ENCODE results near the gene PTCH2. TPM values are rescaled to one million over a fixed set of nuclear protein-coding genes. Genes with fewer than 3 reads are reported as not detected.
"Not testable (repeated sequence)": the region's sequence is repeated elsewhere in the genome, so short reads cannot be mapped to it uniquely, and the experiment has no call there.

The PTCH2 gene
- total RNA-seq, 1 donor from 2014 or later, result not detected

- DNase-seq (ENCODE audit: low read depth), result peak; percentile 95
- peak overlapping the region; percentile 49 for H3K4me3 ChIP-seq (ENCODE audit: low read depth, low read length)
- TF ChIP-seq, protein P1, sequence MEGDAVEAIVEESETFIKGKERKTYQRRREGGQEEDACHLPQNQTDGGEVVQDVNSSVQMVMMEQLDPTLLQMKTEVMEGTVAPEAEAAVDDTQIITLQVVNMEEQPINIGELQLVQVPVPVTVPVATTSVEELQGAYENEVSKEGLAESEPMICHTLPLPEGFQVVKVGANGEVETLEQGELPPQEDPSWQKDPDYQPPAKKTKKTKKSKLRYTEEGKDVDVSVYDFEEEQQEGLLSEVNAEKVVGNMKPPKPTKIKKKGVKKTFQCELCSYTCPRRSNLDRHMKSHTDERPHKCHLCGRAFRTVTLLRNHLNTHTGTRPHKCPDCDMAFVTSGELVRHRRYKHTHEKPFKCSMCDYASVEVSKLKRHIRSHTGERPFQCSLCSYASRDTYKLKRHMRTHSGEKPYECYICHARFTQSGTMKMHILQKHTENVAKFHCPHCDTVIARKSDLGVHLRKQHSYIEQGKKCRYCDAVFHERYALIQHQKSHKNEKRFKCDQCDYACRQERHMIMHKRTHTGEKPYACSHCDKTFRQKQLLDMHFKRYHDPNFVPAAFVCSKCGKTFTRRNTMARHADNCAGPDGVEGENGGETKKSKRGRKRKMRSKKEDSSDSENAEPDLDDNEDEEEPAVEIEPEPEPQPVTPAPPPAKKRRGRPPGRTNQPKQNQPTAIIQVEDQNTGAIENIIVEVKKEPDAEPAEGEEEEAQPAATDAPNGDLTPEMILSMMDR (conservative IDR thresholded peaks at IDR 0.05; ENCODE audit: low read depth, low read length), result no peak
Observed at GRCh38 chr1:44819608-44820327, 23.3 kb downstream of the PTCH2 start.

DNA sequence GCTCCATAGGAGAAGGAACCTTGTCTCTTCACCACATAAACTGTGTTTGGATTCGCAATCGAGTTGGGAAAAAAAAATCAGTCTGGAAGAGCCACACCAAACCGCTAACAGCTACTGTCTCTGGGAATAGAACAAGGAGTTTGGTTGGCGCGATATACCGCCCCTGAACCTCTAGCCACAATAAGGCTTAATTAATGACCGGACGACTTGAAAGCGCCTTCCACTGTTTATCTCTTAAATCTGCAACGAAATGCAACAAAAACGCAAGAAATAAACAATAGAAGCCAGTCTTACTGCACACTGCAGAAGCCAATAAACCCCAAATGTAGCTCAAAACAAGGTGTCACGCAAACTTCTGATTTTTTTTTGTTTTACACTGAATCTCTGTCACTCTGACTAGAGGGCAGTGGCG, 23.9 kb downstream of the PTCH2 start:
- TF ChIP-seq, protein P1 (conservative IDR thresholded peaks at IDR 0.05; ENCODE audit: low read depth, low read length), result peak; percentile 7
- no peak for DNase-seq (ENCODE audit: low read depth)
- peak overlapping the region; percentile 47 for H3K4me3 ChIP-seq (ENCODE audit: low read depth, low read length)

DNA sequence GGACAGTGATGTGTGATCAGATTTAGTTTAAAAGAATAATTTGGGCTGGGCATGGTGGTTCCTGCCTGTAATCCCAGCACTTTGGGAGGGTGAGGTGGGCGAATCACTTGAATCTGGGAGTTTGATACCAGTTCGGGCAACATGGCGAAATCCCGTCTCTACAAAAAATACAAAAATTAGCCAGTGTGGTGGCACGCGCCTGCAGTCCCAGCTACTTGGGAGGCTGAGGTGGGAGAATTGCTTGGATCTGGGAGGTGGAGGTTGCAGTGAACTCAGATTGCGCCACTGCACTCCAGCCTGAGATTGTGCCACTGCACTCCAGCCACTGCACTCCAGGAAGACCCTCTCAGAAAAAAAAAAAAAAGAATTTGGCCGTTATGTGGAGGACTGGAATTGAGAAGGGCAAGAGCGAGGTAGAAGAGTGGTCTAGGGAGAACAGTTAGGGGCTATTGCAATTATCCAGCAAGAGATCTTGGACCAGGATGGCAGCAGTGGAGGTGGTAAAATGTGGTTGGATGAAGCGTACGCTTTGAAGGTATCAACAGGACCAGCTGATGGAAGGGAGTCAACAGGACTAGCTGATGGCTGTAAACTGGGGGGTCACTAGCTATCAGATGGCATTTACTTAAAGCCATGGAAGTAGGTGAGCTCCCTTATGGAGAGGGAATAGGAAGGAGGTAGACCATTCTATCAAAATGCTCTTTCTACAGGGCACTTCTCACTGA, 25.1 kb downstream of the PTCH2 start:
- TF ChIP-seq, protein P1 (conservative IDR thresholded peaks at IDR 0.05; ENCODE audit: low read depth, low read length), result no peak
- no peak overlapping the region for H3K4me3 ChIP-seq (ENCODE audit: low read depth, low read length)
- DNase-seq (ENCODE audit: low read depth), result no peak

DNA sequence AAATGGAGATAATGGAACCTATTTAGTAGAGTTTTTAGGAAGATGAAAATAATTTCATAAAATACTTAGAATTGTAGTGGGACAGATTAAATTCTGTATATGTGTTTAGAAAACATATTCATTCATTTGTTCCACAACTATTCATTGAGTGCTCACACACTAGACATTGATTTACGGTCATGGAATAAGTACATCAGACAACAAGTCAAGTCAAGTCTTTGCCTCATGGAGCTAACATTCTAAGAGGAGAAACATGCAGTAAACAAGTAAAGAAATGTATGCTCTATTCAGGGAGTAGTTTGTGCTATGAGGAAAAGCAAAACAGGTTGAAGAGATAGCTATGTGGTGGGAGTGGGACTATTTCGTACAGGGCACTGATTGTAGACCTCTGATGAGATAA, 25.7 kb downstream of the PTCH2 start:
- DNase-seq (ENCODE audit: low read depth), result no peak
- TF ChIP-seq, protein P1 (conservative IDR thresholded peaks at IDR 0.05; ENCODE audit: low read depth, low read length), result no peak
- H3K4me3 ChIP-seq (ENCODE audit: low read depth, low read length), result no peak overlapping the region

DNA sequence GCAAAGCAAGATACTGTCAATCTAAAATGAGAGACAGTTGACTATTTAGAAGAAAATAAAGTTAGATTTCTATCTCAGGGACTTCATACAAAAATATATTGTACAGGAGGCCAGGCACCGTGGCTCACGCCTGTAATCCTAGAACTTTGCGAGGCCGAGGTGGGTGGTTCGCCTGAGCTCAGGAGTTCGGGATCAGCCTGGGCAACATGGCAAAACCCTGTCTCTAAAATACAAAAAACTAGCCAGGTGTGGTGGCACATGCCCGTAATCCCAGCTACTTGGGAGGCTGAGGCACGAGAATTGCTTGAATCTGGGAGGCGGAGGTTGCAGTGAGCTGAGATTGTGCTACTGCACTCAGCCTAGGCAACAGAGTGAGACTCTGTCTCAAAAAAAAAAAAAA, 27.1 kb downstream of the PTCH2 start:
- H3K4me3 ChIP-seq (ENCODE audit: low read depth, low read length); DNase-seq (ENCODE audit: low read depth): not testable (repeated sequence)

GRCh38 chr1:44812822-44813543, 30.1 kb downstream of the PTCH2 start:
- peak overlapping the region; percentile 53 for H3K4me3 ChIP-seq (ENCODE audit: low read depth, low read length)
- TF ChIP-seq, protein P1 (conservative IDR thresholded peaks at IDR 0.05; ENCODE audit: low read depth, low read length), result no peak
- no peak for DNase-seq (ENCODE audit: low read depth)

DNA sequence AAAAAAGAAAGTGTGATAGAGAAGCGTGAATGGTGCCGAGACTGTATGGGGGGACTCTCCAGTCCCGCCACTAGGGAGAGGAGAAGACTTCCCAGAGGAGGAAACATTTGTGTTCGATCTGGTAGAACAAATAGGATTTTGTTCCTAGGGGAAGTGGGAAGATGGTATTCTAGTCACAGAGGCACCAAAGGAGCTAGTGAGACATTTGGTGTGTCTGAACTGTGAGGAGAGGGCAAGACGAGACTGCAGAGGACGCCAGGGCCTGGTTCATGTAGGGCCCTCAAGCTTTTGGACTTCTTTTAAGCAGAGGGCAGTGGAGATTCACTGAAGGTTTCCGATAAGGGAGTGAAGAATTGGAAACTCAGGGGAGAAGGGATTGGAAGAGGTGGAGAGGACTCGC, 31.8 kb downstream of the PTCH2 start:
- no peak for DNase-seq (ENCODE audit: low read depth)
- TF ChIP-seq, protein P1 (conservative IDR thresholded peaks at IDR 0.05; ENCODE audit: low read depth, low read length), result no peak
- H3K4me3 ChIP-seq (ENCODE audit: low read depth, low read length), result no peak overlapping the region

DNA sequence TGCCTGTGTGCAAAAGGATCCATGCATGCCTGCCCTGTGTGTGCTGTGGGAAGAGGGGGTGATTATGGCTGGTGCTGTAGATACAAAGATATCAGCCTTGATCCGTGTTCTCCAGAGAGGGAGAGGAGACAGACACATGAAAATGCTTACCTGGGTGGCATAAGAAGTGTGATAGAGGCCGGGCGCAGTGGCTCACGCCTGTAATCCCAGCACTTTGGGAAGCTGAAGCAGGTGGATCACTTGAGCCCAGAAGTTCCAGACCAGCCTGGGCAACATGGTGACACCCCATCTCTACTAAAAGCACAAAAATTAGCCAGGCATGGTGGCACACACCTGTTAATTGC, 32.3 kb downstream of the PTCH2 start:
- not testable (repeated sequence) for DNase-seq (ENCODE audit: low read depth); H3K4me3 ChIP-seq (ENCODE audit: low read depth, low read length)
